GM18517 (cell line): Measurements from ENCODE around the gene DNALI1.
"Not testable (repeated sequence)": the region's sequence is repeated elsewhere in the genome, so short reads cannot be mapped to it uniquely, and the experiment has no call there.

ENCODE experiments used
- ATAC-seq: cut with Tn5 transposase; IDR thresholded peaks from one replicate; pipeline ENCODE4 v1.9.1; 2021; ENCODE audit warnings: mild to moderate bottlenecking, moderate library complexity; ENCODE audit not compliant: unreplicated experiment

Gene DNALI1

GRCh38 chr1:37556712-37557196, at the start of gene DNALI1:
Gene DNALI1 (plus strand): TSS chr1:37556940. CDS start chr1:37556995, 55 bp downstream.
- no peak for ATAC-seq

GRCh38 chr1:37509181-37509580, 47.6 kb upstream of the DNALI1 start:
- no peak for ATAC-seq

- no peak for ATAC-seq
These were observed 42.9 kb upstream of the DNALI1 start for GRCh38 chr1:37513795-37514349.

- ATAC-seq = peak; percentile 90
These were observed 42.2 kb upstream of the DNALI1 start, which contains the start of gene MEAF6 for GRCh38 chr1:37514350-37515184. Gene MEAF6 (minus strand): TSS chr1:37514766. CDS start chr1:37514746, 20 bp downstream.

- ATAC-seq = no peak
These were observed 41.3 kb upstream of the DNALI1 start for GRCh38 chr1:37515185-37516034.

GRCh38 chr1:37517569-37517968, 39.2 kb upstream of the DNALI1 start:
- ATAC-seq = no peak

- not testable (repeated sequence) for ATAC-seq
These were observed 38.5 kb upstream of the DNALI1 start for GRCh38 chr1:37518241-37518640.

- not testable (repeated sequence) for ATAC-seq
These were observed 37.8 kb upstream of the DNALI1 start for GRCh38 chr1:37518929-37519328.

GRCh38 chr1:37519613-37520012, 37.1 kb upstream of the DNALI1 start:
- no peak for ATAC-seq

GRCh38 chr1:37529888-37530287, 26.9 kb upstream of the DNALI1 start:
- not testable (repeated sequence) for ATAC-seq

GRCh38 chr1:37532418-37533156, 24.2 kb upstream of the DNALI1 start:
- ATAC-seq = not testable (repeated sequence)

GRCh38 chr1:37533317-37534093, 23.2 kb upstream of the DNALI1 start:
- no peak for ATAC-seq

- ATAC-seq = no peak
These were observed 19.4 kb upstream of the DNALI1 start for GRCh38 chr1:37537378-37537777.

- not testable (repeated sequence) for ATAC-seq
These were observed 17.6 kb upstream of the DNALI1 start for GRCh38 chr1:37539154-37539553.

GRCh38 chr1:37540036-37540785, 16.5 kb upstream of the DNALI1 start:
- no peak for ATAC-seq

GRCh38 chr1:37544530-37544929, 12.2 kb upstream of the DNALI1 start:
- ATAC-seq = no peak

GRCh38 chr1:37545019-37545418, 11.7 kb upstream of the DNALI1 start:
- no peak for ATAC-seq

GRCh38 chr1:37549341-37549740, 7.4 kb upstream of the DNALI1 start:
- no peak for ATAC-seq

- no peak for ATAC-seq
These were observed 3.2 kb upstream of the DNALI1 start for GRCh38 chr1:37553598-37553926.
